K562 (cell line): ENCODE data around the gene TUBGCP6. TPM values are rescaled to one million over a fixed set of nuclear protein-coding genes. Genes with fewer than 3 reads are reported as not detected.

Experiments
- CTCFL ChIP-seq: IDR thresholded peaks from 2 replicates; pipeline ENCODE4 v1.6.1; 2011; ENCODE audit warnings: borderline replicate concordance, low read depth, mild to moderate bottlenecking, moderate library complexity, low read length; ENCODE audit not compliant: insufficient read depth, poor library complexity, severe bottlenecking
- DLX4 ChIP-seq: fragments of 250-450 bp; sonication (Bioruptor Pico); IDR thresholded peaks from 2 replicates; pipeline ENCODE4 v1.6.1; 2021; ENCODE audit warnings: mild to moderate bottlenecking
- ETS1 ChIP-seq: conservative IDR thresholded peaks from 2 replicates; pipeline ENCODE4 v1.6.1; 2011; ENCODE audit warnings: low read depth, mild to moderate bottlenecking, low read length; ENCODE audit not compliant: control insufficient read depth
- KLF13 ChIP-seq: fragments of 450-650 bp; IDR thresholded peaks from 2 replicates; pipeline ENCODE4 v1.6.1; 2016; ENCODE audit warnings: missing genetic modification characterization, low read depth, mild to moderate bottlenecking, missing compliant biosample characterization, moderate library complexity, borderline replicate concordance
- MAZ ChIP-seq, 2 experiments: fragments of 450-650 bp in 1 of 2; sonication (generic) in 1 of 2; formaldehyde crosslinking; IDR thresholded peaks in 1 of 2; conservative IDR thresholded peaks in 1 of 2; 2 replicates each; pipeline versions ENCODE4 v1.4.0 to v1.5.0; 2020; ENCODE audit warnings: mild to moderate bottlenecking in 1 of 2, missing genetic modification reagents in 1 of 2
- NFIX ChIP-seq: fragments of 250-450 bp; sonication (Bioruptor Pico); IDR thresholded peaks from 2 replicates; pipeline ENCODE4 v1.4.0; 2020; ENCODE audit warnings: low read depth, mild to moderate bottlenecking, moderate library complexity
- PHF21A ChIP-seq: fragments of 450-650 bp; IDR thresholded peaks from 2 replicates; pipeline ENCODE4 v1.6.1; 2017; ENCODE audit warnings: low read depth, borderline replicate concordance
- PTTG1 ChIP-seq: fragments of 450-650 bp; IDR thresholded peaks from 2 replicates; pipeline ENCODE4 v1.6.1; 2016; ENCODE audit warnings: low read depth, mild to moderate bottlenecking, missing genetic modification characterization, missing compliant biosample characterization
- RBM22 ChIP-seq: fragments of 200-400 bp; formaldehyde crosslinking; IDR thresholded peaks from 2 replicates; pipeline ENCODE4 v1.6.1; 2018; ENCODE audit warnings: low read length, low read depth; ENCODE audit not compliant: poor library complexity, severe bottlenecking
- RFX1 ChIP-seq: fragments of 450-650 bp; IDR thresholded peaks from 2 replicates; pipeline ENCODE4 v1.6.1; 2016; ENCODE audit warnings: mild to moderate bottlenecking, moderate library complexity
- SMAD4 ChIP-seq: fragments of 250-450 bp; sonication (Bioruptor Pico); conservative IDR thresholded peaks from 2 replicates; pipeline ENCODE4 v1.8.0; 2021; ENCODE audit warnings: inconsistent platforms, mild to moderate bottlenecking, moderate library complexity
- SP2 ChIP-seq: IDR thresholded peaks from 2 replicates; pipeline ENCODE4 v1.6.1; 2011; ENCODE audit warnings: mild to moderate bottlenecking, low read depth, low read length, moderate library complexity; ENCODE audit not compliant: poor library complexity, severe bottlenecking; ENCODE audit errors: extremely low read depth
- ZNF444 ChIP-seq: fragments of 250-450 bp; sonication (Bioruptor Pico); IDR thresholded peaks from 2 replicates; pipeline ENCODE4 v1.4.0; 2020; ENCODE audit warnings: mild to moderate bottlenecking, moderate library complexity
- polyA plus RNA-seq, 8 experiments: library from polyadenylated mRNA; depleted of rRNA in 4 of 8; stranded (reverse) in 5 of 8; unstranded in 3 of 8; fragments of >200 nt; fragmentation: Nextera tagmentation in 2 of 8; fragmentation: Illumina TruSeq in 1 of 8; extraction: Ambion mirVana in 2 of 8; extraction: Trizol in 1 of 8; gene quantifications; 2 replicates each; pipeline versions ENCODE4 v1.2.1 to v1.2.3, GENCODE V29; 2011 to 2014; ENCODE audit warnings: inconsistent platforms in 1 of 8, missing spikeins in 1 of 8
- total RNA-seq, 7 experiments: library from RNA; depleted of rRNA in 6 of 7; stranded (reverse); fragments of >200 nt in 6 of 7; fragmentation: Illumina TruSeq in 2 of 7; extraction: Trizol in 2 of 7; gene quantifications; 2 replicates each; pipeline versions ENCODE4 v1.2.1 to v1.2.3, GENCODE V29; 2011 to 2021; ENCODE audit warnings: low replicate concordance in 1 of 7

TUBGCP6 gene
- total and polyA plus RNA-seq, 9 of the 15 experiments (the other 6 are each of a cell fraction or from before 2014, with no cell fraction given), result 0.76 to 33.0 (median 10.1) TPM

- no peak for TF ChIP-seq ZNF444
- TF ChIP-seq CTCFL, result peak; percentile 60
- TF ChIP-seq MAZ (CRISPR knock-in tag; conservative IDR thresholded peaks at IDR 0.05 in 1 of 2, IDR thresholded peaks at IDR 0.05 in 1 of 2), result peak; percentile 26 to 58; a peak in 3 of 4 replicates
- peak; percentile 75 for TF ChIP-seq RFX1
- TF ChIP-seq PTTG1 (tag), result no peak
- no peak for TF ChIP-seq SP2
- TF ChIP-seq NFIX (CRISPR knock-in tag), result no peak
- 0 out of 2 replicates have a peak, but pooled peaks have one; percentile 21 for TF ChIP-seq SMAD4 (CRISPR knock-in tag)
- TF ChIP-seq RBM22, result peak; percentile 46
- peak; percentile 87 for TF ChIP-seq KLF13 (tag)
- no peak for TF ChIP-seq ETS1
- TF ChIP-seq PHF21A, result no peak
- TF ChIP-seq DLX4 (CRISPR knock-in tag), result no peak
Observed at GRCh38 chr22:50271519-50271970, 26.7 kb upstream of the TUBGCP6 start (continued).
